ENCODE measurements around the gene GDAP2.

GRCh38 chr1:117871013-117871412 is 58.4 kb downstream of the GDAP2 start:
- TF ChIP-seq CTCF (IDR thresholded peaks at IDR 0.05) (no peak), ZFX (IDR thresholded peaks at IDR 0.05; ENCODE audit: borderline replicate concordance) (no peak)
